HG03066 (cell line): ENCODE measurements around the gene ANTXR1.

Experiments used
- ATAC-seq: cut with Tn5 transposase; IDR thresholded peaks from one replicate; pipeline ENCODE4 v1.9.1; 2021; ENCODE audit warnings: low read depth; ENCODE audit not compliant: unreplicated experiment

ANTXR1 gene

DNA sequence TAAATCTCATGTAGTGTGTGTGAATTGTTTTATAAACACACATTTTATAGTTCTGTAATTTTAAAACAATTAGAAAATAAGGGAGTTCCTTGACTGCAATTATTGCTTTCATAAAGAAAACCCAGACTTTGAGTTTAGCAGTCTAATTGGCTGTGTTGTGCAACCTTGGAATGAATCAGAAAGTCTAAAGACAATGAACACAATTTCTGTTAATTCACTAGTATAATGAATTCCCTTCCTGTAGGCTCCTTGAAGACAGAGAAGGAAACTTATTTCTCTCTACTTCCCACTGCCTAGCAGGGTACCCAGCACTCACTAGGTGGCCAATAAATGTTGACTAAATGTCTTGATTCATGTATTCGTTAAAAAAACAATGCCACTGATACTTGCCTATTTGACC lies 79.9 kb downstream of the ANTXR1 start:
- no peak for ATAC-seq

DNA sequence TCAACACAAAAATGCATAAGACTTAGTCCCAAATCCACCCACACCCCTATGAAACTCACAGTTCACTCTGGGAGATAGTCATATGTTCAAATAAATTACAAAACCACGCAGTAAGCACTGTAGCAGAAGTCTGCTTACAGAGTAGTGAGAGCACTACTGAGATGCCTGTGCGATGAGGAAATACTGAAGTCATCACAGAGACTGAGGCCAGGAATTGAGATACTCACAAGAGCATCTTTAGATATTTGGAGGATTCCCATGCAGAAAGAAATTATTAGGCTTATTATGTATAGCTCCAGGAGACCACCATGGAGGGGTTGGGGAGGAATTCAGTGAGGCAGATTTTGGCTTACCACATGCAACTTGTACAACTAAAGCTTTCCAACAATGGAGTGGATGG lies 82.3 kb downstream of the ANTXR1 start:
- no peak for ATAC-seq

DNA sequence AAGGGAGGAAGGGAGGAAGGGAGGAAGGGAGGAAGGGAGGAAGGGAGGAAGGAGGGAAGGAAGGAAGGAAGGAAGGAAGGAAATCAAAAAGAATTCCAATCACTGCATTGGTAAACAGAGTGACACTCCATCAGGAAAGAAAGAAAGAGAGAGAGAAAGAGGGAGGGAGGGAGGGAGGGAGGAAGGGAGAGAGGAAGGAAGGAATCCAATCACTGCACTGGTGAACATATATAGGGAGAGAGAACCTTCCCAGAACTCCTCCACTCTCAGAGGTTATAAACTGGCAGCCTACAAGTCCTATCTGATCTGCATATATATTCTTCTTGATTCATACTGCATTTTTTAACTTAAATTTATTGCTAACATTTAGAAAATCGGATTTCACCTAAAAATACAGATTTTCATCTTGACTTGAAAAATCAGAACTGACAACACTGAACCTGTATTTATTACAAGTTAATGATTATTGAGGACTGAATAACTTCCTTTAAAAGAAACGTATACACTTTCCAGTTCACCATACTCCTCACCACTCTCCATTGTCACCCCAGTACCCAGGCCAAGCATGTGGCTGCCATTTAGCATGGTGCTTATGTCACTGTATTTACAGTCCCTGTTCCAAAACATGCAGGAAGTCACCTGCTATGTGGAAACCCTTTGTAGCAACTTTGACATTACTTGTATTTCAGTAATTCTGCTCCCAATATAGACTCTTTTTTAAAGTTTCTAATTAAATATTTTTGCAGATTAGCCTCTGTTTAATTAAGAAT lies 83.5 kb downstream of the ANTXR1 start:
- ATAC-seq, result no peak

DNA sequence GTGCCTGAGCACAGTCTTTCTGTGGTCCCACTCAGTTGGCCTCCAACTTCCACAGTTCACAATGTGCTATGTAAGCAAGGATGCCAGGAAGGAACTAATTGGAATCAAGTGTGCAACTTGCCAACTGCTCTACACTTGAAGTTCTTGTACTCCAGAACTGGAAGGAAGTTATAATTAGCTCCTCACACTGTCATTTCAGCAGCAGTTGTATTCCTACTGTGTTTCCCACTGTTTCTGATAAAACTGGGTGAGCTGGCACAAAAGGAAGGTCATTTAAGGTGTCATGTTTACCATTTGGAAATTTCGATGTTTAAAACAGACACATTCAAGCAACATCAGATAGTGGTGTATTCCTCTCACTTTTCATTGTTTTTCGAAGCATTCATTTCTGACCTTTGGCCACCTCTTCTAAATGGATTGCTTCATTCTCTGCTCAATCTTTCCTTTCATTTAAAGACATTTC lies 84.2 kb downstream of the ANTXR1 start:
- no peak for ATAC-seq

DNA sequence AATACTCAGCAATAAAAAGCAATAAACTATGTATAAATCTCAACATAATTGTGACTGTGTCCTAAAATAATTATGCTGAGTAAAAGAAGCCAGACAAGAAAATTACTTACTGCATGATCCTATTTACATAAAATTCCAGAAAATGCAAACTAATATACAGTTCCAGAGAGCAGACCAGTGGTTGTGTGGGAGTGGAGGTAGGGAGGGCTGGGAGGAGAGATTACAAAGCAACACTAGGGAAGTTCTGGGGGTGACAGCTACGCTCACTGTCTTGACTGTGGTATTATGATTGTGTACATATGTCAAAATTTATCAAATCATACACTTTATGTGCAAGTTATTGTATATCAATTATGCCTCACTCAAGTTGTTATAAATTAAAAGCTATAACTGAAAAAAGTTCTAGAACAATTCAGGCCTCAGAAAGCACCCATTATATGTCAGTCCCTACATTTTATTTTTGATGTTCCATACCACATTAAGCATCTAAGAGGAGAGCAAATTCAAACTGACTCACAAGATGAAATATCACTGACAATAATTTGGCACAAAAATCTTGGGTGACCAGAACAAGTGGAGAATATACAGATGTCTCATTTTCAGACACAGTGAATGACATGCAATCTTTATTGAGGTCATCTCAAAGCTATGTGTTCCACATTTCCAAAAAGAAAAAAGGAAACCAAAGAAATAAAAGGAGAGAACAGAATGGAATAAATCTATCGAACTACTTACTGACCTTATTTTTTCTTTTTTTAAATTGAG lies 85.1 kb downstream of the ANTXR1 start:
- ATAC-seq, result no peak

DNA sequence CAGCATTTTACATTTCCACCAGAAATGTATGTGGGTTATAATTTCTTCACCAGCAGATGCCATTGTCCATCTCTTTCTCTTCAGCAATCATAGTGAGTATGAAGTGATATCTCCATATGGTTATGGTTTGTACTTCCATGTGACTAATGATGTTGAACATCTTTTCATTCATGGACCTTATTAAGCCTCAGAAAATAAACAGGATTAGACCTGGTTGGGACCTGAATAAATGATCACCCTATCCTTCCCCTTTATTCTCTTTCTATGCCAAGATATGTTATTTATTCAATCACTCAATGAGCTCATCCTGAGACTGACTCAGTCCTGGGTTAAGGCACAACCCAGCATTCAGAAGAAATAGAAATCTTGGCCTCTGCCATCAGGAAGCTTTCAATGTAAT lies 86.6 kb downstream of the ANTXR1 start:
- no peak for ATAC-seq

DNA sequence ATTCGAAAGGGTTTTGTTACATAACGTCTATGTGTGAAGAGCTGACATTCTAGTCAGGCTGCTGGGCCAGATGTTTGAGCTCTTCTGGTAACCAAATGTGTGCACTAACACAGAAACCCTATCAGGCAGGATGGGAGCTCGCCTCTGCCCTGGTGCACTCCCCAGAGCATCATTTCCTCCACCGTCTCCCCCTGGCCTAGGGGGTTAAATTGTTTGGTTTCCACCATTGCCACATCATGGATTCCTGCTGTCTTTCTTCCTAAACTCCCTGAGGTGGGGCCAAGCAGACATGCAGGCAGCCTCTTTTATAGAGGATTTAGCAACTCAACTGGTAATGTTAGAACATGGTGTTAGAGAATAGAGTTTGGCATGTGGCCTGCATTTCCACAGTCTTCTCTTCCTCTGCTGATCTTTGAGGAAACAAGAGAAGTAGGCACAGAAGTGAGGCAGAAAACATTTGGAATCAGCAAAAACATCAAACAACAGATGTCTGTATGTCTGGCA lies 87.3 kb downstream of the ANTXR1 start:
- no peak for ATAC-seq

DNA sequence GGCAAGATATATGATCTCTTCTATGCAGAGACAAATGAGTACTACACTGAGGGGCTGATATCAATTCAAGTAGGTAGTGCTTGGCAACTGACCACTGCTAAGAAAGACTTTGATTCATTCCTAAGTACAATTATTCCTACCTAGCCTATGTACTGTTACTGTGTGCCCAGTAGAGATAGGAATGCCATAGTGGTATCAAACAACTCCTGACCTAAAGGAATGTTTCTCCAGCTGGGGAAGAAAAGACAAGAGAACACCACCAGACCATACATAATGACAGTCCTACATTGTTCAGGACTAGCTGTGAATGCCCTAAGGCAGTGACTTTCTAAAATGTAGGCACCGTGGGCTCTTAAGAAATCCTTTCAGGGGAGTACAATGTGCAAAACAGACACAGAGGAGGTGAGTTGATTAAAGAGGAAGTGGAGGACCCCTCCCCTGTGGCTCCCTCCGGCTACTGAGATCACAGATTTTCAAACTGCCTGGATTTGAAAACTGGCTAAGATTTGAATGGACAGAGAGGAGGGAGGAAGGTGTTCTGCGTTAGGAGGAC lies 89.1 kb downstream of the ANTXR1 start:
- no peak for ATAC-seq

DNA sequence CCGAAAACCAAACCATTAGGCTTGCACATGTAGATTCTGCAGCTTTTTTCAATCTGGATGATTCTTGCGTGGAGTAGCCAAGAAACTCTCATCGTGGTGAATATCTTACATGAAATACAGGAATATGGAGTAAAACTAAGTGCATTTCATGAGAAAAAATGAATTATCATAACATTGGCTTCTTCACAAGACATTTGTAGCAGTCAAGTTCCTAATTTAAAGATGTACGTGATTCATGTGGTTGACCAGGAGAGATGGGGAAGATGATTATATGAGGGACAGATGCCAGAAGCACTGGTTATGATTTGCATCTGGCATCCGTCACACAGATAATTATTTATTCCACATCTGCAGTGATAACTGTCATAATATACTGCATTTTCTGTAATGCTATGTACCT lies 90.4 kb downstream of the ANTXR1 start:
- ATAC-seq, result no peak

DNA sequence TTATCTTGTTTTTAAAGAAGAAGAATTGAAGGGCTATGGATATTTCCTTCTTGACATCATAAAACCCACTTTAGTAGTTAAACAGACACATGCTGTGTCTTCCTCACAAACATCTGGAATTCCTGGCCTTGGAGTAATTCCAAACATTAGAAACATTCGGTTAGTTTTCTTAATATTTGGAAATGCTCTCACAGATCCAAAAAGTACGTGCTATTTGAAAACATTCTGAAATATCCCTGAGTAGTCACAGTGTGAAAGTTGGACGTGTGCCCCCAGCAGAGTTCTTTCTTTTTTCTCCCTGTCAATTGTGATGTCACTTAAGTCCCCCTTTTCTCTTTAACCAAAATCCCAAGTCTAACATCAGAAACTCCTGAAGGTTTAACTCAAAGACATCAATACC lies 91.3 kb downstream of the ANTXR1 start:
- no peak for ATAC-seq

DNA sequence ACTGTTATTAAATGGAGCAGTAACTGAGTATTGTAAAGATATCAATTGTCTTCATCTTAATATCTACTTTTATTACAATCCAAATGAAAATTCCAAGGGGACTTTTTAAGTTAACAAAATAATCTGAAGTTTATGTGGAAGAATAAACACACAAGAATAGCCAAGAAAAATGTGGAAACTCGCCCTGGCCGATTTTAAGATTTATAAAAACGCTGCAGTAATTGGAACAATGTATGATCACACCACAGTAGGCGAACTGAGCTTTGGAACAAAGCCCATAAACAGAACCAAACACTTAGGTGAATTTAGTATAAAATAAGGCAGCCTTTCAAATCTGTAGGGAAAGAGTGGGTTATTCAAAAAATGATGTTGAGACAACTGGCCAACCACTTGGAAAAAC lies 96.3 kb downstream of the ANTXR1 start:
- no peak for ATAC-seq

DNA sequence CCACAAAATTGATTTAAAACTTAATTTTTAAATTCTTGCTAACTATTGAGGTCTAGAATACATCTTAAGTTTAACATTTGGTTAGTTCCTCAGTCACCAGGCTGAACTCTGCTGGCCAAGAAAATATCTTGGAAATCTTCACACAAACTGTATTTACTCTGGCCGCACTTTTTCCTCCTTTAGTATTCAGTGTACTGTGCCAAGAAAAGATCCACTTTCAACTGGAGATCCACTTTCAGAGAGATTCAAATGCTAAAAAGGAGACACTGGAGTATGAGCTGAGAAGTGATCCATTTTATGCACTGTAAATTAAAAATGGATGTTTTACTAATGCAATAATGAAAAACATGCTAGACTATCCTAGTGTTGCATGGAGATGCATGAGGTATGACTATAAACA lies 98.1 kb downstream of the ANTXR1 start:
- ATAC-seq, result no peak

DNA sequence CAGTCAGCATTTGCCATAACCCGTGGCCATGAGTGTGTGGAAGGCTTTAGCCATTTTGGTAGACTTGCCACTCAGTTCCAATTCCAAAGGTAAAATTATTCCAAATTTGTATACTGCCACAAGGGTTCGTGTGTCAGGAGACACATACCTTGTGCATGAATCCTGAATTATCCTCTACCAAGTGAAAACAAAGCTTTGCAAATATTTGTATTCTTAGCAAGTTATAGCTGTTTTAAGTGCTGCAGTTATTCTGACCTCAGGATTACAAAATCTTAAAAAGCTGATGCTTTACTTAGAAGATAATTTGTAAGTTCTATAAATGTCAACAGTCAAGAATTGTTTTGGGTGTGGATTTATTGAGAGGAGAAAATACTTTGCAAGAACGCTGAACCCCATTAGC lies 100.6 kb downstream of the ANTXR1 start:
- ATAC-seq, result no peak

DNA sequence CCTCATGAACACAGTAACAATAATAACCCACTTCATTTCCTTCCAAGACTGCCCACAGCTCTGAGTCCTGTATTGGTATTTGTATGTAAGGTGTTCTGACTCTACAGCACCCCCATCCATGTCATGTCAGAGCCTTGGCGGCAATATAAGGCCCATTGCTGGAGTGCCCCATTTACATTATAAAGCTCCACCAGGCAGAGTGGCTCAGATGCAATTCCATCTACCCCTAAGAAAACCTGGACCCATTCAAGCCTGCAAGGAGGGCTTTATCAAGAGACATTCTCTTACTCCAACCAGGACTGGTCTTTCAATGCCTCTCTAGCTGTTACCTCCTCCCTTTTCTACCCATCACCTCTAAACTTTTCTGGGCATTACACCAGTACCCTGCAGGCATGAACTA lies 101.6 kb downstream of the ANTXR1 start:
- ATAC-seq, result no peak

DNA sequence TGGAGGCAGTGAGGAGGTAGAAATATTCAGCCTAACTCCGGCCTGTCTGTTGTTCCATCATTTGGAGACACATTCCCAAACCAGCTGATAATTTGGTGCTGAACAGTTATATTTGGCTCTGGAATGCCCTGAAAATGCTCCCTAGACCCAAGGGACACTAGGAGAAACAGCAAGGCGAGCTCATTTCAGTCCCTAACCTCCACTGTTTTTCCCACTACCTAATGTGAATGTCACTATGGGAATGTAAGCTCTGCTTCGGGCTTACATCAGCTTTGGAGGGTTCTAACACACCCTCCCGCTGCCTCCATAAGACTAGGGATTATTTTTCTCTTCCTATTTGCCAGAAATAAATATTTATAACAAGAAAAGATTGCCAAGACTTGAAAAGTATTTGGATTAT lies 103.5 kb downstream of the ANTXR1 start:
- ATAC-seq, result no peak

DNA sequence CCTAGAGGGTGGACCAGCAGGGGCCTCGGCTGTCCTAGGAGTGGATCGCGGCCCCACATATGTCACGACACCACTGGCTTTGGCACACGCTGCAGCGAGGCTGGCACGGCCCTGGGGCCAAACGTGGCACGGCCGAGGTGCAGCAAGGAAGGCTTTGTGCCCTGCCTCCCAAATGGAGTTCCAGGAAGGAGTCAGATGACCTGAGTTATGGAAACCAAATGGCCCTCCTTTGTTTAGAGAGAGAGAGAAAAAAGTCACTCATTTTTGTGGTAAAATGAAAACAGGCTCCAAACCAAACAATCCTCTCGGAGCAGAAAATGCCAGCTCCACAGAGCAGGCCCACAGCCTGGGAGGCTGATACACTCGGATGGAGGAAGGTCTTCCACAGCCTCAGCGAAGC lies 105.6 kb downstream of the ANTXR1 start:
- no peak for ATAC-seq

DNA sequence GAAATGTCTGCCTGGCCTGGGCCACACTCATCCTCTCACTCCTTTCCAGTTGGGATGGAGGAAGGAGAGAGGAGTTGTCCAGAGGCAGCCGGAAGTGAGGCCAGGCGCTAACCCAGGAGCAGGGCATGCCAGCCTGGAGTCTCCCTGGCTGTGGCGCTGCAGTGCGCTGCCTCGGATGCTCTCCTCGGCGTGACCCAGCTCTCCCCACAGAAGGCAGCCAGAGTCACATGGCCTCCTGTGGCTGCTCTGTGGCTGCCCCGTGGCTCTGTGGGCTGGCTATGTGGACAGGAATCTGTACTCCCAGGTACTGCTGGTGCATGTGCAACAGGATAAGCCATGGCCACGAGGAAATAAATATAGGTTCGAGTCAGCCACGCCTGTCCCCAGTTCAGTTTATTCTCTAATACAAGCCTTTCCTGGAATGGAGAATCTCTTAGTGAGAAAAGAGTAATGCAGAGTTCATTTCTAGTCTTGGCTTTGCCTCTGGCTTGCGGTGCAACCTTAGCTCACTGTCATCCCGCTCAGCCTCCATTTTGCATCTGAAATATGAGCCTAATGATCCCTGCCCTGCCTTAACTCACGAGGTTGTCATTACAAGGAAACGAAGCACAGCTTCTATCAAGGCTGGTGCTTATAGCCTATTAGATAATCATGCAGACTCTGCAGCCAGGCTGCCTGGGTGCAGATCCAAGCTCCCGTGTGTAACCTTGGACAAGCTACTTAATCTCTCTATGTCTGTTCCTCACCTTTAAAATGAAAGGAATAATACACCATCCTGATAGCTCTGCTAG lies 106.3 kb downstream of the ANTXR1 start:
- no peak for ATAC-seq

DNA sequence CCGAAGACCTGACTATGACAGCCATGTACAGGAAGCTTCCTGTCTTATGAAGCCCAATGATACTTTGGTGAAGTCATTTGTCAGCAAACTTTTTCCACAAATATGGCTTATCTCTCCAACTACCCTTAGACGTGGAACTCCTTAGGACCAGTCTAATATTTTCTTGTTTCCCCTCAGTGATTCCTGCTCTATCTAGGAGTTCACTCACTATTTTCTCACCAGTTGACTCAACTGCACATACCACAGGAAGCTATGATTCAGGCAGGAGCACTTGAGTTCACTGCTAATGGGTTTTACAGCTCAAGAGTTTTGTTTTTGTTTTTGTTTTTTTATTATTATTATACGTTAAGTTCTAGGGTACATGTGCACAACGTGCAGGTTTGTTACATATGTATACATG lies 109.3 kb downstream of the ANTXR1 start:
- no peak for ATAC-seq

DNA sequence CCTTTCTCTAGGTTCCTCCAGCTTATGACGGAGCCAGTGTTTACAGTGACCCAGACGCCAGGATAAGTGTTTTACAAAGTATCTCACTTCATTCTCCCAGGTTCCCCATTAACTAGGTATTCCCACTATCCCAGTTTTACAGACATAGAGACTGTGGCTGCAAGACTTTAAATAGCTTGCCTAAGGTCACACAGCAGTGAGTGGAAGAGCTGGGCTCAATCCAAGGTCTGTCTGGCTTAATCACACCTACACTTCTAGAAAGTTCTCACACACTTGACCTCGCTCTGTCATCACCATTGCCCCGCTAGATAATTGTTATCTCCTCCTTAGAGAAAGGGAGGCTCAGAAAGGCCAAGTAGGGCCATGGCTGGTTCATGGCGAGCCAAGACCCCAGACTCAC lies 110.2 kb downstream of the ANTXR1 start:
- no peak for ATAC-seq

DNA sequence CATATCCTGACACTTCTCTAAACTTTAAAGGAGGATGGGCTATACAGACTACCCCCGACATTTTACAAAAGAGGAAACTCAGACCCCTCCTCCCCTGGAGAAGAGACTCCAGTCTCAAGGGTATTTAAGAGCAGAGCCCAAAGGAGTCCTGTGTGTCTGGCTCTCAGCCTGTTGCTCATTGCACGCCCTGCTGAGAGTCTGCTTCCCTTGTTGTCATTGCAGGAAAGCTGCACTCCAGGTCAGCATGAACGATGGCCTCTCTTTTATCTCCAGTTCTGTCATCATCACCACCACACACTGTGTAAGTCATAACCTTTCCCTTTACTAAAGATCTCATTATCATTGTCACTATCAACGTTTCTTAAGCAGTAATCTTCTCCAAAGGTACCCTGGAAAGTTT lies 111.4 kb downstream of the ANTXR1 start:
- ATAC-seq, result no peak

DNA sequence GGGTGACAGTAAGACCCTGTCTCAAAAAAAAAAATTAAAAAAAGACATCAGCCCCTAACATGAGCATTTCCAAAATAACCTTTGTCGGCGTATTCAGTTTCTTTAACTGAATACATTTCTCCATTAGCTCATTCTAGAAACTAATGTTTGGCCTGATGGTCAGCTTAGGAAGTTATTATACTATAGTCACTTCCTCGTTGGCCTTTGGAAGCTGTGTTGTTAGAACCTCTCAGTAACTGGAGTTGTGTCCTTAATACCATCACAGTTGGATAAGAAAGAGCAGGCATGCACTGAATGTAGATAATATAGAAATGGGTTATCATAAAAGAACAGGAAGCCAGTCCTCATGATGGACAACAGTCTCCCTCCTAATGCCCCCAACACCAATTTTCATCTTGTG lies 112.8 kb downstream of the ANTXR1 start:
- no peak for ATAC-seq
